C4-2B (cell line): ENCODE measurements around the gene ATG7.

Experiments
- ZFX ChIP-seq: fragments of 450-650 bp; IDR thresholded peaks from 2 replicates; pipeline ENCODE4 v1.6.1; 2017
- TF ChIP-seq, protein P1 (sequence below): fragments of 450-650 bp; conservative IDR thresholded peaks from 2 replicates; pipeline ENCODE4 v1.5.1; 2017; ENCODE audit warnings: mild to moderate bottlenecking

DNA sequence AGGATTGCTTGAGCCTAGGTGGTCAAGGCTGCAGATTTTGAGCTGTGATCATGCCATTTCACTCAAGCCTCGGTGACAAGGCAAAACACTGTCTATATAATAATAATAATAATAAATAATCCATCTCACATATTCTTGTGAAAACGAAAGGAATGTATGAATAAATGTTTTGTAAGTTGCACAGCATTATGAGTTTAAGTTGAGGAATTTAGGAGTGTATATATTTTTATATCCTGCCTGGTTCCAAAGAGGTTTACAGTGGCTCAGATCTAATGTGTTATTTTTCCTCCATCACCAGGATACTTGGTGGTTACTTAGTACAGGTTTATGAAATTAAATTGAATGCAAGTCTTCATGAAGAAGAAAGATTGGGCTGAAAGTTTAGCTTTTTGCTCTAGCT, 77.2 kb downstream of the ATG7 start:
- TF ChIP-seq, protein P1, sequence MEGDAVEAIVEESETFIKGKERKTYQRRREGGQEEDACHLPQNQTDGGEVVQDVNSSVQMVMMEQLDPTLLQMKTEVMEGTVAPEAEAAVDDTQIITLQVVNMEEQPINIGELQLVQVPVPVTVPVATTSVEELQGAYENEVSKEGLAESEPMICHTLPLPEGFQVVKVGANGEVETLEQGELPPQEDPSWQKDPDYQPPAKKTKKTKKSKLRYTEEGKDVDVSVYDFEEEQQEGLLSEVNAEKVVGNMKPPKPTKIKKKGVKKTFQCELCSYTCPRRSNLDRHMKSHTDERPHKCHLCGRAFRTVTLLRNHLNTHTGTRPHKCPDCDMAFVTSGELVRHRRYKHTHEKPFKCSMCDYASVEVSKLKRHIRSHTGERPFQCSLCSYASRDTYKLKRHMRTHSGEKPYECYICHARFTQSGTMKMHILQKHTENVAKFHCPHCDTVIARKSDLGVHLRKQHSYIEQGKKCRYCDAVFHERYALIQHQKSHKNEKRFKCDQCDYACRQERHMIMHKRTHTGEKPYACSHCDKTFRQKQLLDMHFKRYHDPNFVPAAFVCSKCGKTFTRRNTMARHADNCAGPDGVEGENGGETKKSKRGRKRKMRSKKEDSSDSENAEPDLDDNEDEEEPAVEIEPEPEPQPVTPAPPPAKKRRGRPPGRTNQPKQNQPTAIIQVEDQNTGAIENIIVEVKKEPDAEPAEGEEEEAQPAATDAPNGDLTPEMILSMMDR: no peak
- TF ChIP-seq ZFX: no peak
